Tibial artery (tissue), 4 donors: ENCODE results near the gene DRC3.
"Not testable (repeated sequence)": the region's sequence is repeated elsewhere in the genome, so short reads cannot be mapped to it uniquely, and the experiment has no call there.

Experiments used
- DNase-seq, 2 donors: peaks; one replicate each; pipeline ENCODE4 v3.0.0-alpha.2; 2019
- H3K27ac ChIP-seq, 2 donors: fragments of 200-600 bp; sonication (generic) in 1 of 2; 1 replicate in 1 of 2; 2 replicates in 1 of 2; pipeline ENCODE4 v1.5.1; 2018 to 2019; ENCODE audit warnings: mild to moderate bottlenecking in 1 of 2
- H3K27me3 ChIP-seq, 2 donors: fragments of 200-600 bp; sonication (generic) in 1 of 2; one replicate each; pipeline versions ENCODE4 v1.5.1 to v1.6.0; 2016 to 2019
- H3K36me3 ChIP-seq, 3 donors: fragments of 200-600 bp; sonication (generic) in 2 of 3; one replicate each; pipeline ENCODE4 v1.5.1; 2016 to 2019; ENCODE audit warnings: mild to moderate bottlenecking in 2 of 3
- H3K4me1 ChIP-seq, 4 donors: fragments of 200-600 bp; sonication (generic) in 2 of 4; 1 replicate in 3 of 4; 2 replicates in 1 of 4; pipeline ENCODE4 v1.5.1; 2016 to 2019
- H3K4me3 ChIP-seq, 2 donors: fragments of 200-600 bp; sonication (generic) in 1 of 2; 1 replicate in 1 of 2; 2 replicates in 1 of 2; pipeline ENCODE4 v1.5.1; 2018 to 2019; ENCODE audit warnings: mild to moderate bottlenecking in 2 of 2
- H3K9me3 ChIP-seq, 3 donors: fragments of 200-600 bp; sonication (generic) in 1 of 3; one replicate each; pipeline ENCODE4 v1.5.1; 2016 to 2019
- CTCF ChIP-seq, 2 experiments: fragments of 200-600 bp in 1 of 2; fragments of 450-650 bp in 1 of 2; IDR thresholded peaks; one replicate each; pipeline ENCODE4 v1.5.1; 2017 to 2019; ENCODE audit warnings: antibody characterized with exemption in 2 of 2, mild to moderate bottlenecking in 1 of 2, moderate library complexity in 1 of 2
- intact Hi-C: fragments of 100-400 bp; cut with DNase I; formaldehyde crosslinking; loops from one replicate; pipeline ENCODE4 v1.15.0; 2023; ENCODE audit warnings: low total_unique reads

The DRC3 gene

GRCh38 chr17:17938388-17939107 lies 34.1 kb upstream of the DRC3 start:
- H3K27ac ChIP-seq, result no peak overlapping the region
- no peaks in the 10 kb centered on the region for H3K36me3 ChIP-seq
- intact Hi-C loops, result no loop called here
- no peak overlapping the region for H3K4me3 ChIP-seq
- no peak for TF ChIP-seq CTCF (IDR thresholded peaks at IDR 0.05)
- no peaks in the 10 kb centered on the region for H3K27me3 ChIP-seq
- H3K9me3 ChIP-seq, result no peaks in the 10 kb centered on the region
- H3K4me1 ChIP-seq, result peaks cover 0 to 57% (median 46%) of the 10 kb centered on the region in 4 donors
- DNase-seq, result no peak

- H3K27me3 ChIP-seq, H3K4me3 ChIP-seq, H3K9me3 ChIP-seq, DNase-seq, H3K27ac ChIP-seq, H3K36me3 ChIP-seq, intact Hi-C loops: not testable (repeated sequence)
- peaks cover 0 to 59% (median 52%) of the 10 kb centered on the region in 4 donors for H3K4me1 ChIP-seq
Measured at GRCh38 chr17:17939941-17940340, 32.7 kb upstream of the DRC3 start.

DNA sequence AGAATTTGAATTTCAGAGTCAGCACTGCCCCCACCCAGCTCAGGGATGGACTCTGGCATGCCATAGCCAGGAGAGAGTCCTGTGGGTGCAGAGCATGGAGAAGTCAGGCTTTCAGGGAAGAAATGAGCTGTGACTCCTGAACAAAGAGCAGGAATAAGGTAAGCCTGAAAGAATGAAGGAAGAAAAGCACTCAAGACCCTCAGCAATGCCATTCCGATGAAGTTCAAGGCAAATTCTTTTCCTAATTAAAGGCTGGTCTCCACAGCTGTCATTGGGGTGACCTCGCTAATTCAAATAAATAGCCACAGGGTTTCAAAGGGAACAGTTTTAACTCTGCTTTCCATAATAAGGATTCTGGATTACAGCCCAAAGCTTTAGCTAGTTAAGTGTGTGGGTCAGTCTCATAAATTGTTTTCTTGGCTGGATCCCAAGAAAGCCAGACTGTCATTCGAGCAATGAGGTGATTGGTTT lies 32.2 kb upstream of the DRC3 start:
- Histone ChIP-seq H3K9me3 (no peaks in the 10 kb centered on the region), H3K27me3 (no peaks in the 10 kb centered on the region), H3K4me3 (no peak overlapping the region), H3K36me3 (no peaks in the 10 kb centered on the region), H3K27ac (peak overlapping the region; percentile 46 to 57), H3K4me1 (peaks cover 0 to 54% (median 48%) of the 10 kb centered on the region in 4 donors)
- no peak for TF ChIP-seq CTCF (IDR thresholded peaks at IDR 0.05)
- intact Hi-C loops, result no loop called here
- no peak for DNase-seq

DNA sequence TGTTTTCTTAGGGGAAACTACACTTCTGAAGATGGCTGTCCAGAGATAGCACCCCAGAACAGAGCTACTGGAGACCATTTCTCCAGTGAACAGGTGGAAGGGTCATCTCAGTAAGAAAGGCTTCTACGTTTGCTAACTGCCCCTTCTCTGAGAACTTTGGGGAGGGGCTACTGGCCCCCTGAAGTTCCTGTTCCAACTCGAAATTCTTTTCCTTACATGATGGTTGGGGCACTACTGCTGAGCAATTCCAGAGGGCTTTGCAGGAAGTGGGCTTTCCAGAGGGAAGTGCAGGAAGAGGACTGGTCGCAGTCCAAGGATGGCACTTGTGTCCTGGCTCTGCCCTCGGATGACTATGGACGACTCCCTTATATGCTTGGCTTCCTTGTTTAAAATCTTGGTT lies 31.6 kb upstream of the DRC3 start:
- intact Hi-C loops, result no loop called here
- Histone ChIP-seq H3K27me3 (no peaks in the 10 kb centered on the region), H3K27ac (peak overlapping the region; percentile 46 to 57), H3K36me3 (no peaks in the 10 kb centered on the region), H3K9me3 (no peaks in the 10 kb centered on the region), H3K4me1 (peaks cover 0 to 49% (median 43%) of the 10 kb centered on the region in 4 donors), H3K4me3 (no peak overlapping the region)
- DNase-seq, result no peak
- no peak for TF ChIP-seq CTCF (IDR thresholded peaks at IDR 0.05)

DNA sequence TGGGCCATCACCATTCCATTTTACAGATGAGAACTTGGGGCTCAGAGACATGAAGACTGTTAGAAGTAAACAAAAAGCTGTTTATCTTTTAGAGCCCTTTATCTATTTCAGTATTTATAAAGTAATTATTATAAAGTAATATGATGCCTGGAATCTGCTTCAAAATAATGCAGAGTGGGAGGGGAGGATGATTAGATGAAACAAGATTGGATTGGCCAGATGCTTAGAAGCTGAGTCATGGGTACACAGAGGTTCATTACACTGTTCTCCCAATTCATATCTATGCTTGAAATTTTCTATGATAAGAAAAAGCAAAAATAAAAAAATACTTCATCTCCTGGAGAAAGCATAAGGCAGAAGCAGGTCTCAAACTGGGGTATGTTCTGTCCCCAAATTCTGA lies 29.8 kb upstream of the DRC3 start:
- no peaks in the 10 kb centered on the region for H3K27me3 ChIP-seq
- peaks cover 0 to 54% (median 42%) of the 10 kb centered on the region in 4 donors for H3K4me1 ChIP-seq
- intact Hi-C loops, result no loop called here
- H3K4me3 ChIP-seq, result no peak overlapping the region
- no peak for DNase-seq
- H3K9me3 ChIP-seq, result no peaks in the 10 kb centered on the region
- no peak for TF ChIP-seq CTCF (IDR thresholded peaks at IDR 0.05)
- no peaks in the 10 kb centered on the region for H3K36me3 ChIP-seq
- H3K27ac ChIP-seq, result peak overlapping the region; percentile 46 to 57

DNA sequence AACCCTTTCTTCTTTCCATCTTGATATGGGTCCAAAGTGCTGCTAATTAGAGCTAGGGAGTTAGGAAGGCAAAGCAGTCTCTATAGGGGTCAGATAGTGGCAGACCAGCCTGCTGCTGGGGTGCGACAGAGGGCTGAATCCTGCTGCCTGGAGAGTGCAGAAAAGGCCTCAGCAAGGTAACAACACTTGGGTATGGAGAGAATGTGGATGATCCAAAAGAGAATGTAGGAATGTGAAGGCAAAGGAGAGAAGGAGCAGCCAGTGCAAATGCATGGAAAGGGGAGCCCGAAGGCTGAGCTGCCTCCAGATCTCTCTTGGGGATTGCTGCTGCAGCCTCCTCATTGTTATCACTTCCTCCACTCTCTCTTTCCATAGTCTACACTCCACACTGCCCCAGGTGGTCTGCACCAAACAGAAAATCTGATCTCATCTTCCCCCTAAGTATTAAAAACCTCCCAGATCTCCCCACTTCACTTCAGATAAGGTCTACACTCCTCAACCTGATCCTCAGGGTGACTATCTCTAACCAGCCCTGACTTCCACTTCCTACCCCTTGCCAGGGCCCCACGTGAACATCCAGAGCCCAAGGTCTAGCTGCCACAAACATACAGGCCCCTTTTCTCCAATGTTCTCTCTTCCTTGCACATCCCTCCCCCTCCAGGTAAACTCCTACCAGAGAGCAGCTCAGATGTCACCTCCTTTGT lies 29.2 kb upstream of the DRC3 start:
- no peak overlapping the region for H3K4me3 ChIP-seq
- DNase-seq, result no peak
- H3K36me3 ChIP-seq, result no peaks in the 10 kb centered on the region
- no peaks in the 10 kb centered on the region for H3K27me3 ChIP-seq
- intact Hi-C loops, result no loop called here
- H3K27ac ChIP-seq, result peak overlapping the region; percentile 46 to 57
- peaks cover 0 to 59% (median 41%) of the 10 kb centered on the region in 4 donors for H3K4me1 ChIP-seq
- H3K9me3 ChIP-seq, result no peaks in the 10 kb centered on the region
- TF ChIP-seq CTCF (IDR thresholded peaks at IDR 0.05), result no peak
